ENCODE results near the gene RABIF.
"Not testable (repeated sequence)": the region's sequence is repeated elsewhere in the genome, so short reads cannot be mapped to it uniquely, and the experiment has no call there.

RABIF gene

GRCh38 chr1:202834771-202835547 lies 54.0 kb downstream of the RABIF start:
- TF ChIP-seq POLR2A (IDR thresholded peaks at IDR 0.05; ENCODE audit: low read length) (no peak), GATA1 (IDR thresholded peaks at IDR 0.05; ENCODE audit: low read depth, low read length) (no peak)
- DNase-seq = no peak

GRCh38 chr1:202831906-202832305 lies 57.0 kb downstream of the RABIF start:
- TF ChIP-seq GATA1 (IDR thresholded peaks at IDR 0.05; ENCODE audit: low read depth, low read length) (no peak), POLR2A (IDR thresholded peaks at IDR 0.05; ENCODE audit: low read length) (no peak)
- no peak for DNase-seq

- DNase-seq = not testable (repeated sequence)
These were observed 59.7 kb downstream of the RABIF start for GRCh38 chr1:202829223-202829622.

All from erythroblast (primary cell).